Breast epithelium (tissue), 3 donors: ENCODE measurements around the gene SLC2A8.

Experiments used
- POLR2AphosphoS5 ChIP-seq, 3 donors: sonication (generic); formaldehyde crosslinking; IDR thresholded peaks; one replicate each; pipeline ENCODE4 v1.6.1; 2017; ENCODE audit warnings: antibody characterized with exemption in 3 of 3
- TF ChIP-seq, protein P1 (sequence below), 3 donors: fragments of 450-650 bp; IDR thresholded peaks; one replicate each; pipeline ENCODE4 v1.5.1; 2016 to 2017; ENCODE audit warnings: antibody characterized with exemption in 3 of 3, mild to moderate bottlenecking in 3 of 3, moderate library complexity in 3 of 3

DNA sequence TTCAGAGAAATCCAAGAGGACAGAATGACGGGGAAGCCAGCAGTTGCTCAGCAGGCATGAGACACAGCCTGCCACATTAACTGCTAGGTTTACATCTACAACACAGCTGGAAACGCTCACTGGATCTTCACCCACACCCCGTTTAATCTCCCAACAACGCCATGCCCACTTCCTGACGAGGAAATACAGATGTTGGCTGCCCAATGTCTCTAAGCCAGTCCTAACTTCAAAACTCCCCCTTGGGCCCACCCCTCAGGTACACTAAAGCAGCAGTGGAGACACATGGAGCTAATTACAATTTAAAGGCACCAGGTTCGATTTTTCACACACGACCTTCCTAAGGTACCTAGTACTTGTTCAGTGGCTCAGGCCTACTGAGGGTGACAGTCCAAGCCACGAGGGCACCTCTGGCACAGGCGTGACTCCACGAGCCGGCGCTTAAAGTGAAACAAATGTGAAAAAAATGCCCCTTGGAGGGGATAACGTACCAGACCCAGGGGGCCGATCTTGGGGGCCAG, 53.3 kb downstream of the SLC2A8 start:
- TF ChIP-seq POLR2AphosphoS5 (IDR thresholded peaks at IDR 0.05), result no peak
- TF ChIP-seq, protein P1, sequence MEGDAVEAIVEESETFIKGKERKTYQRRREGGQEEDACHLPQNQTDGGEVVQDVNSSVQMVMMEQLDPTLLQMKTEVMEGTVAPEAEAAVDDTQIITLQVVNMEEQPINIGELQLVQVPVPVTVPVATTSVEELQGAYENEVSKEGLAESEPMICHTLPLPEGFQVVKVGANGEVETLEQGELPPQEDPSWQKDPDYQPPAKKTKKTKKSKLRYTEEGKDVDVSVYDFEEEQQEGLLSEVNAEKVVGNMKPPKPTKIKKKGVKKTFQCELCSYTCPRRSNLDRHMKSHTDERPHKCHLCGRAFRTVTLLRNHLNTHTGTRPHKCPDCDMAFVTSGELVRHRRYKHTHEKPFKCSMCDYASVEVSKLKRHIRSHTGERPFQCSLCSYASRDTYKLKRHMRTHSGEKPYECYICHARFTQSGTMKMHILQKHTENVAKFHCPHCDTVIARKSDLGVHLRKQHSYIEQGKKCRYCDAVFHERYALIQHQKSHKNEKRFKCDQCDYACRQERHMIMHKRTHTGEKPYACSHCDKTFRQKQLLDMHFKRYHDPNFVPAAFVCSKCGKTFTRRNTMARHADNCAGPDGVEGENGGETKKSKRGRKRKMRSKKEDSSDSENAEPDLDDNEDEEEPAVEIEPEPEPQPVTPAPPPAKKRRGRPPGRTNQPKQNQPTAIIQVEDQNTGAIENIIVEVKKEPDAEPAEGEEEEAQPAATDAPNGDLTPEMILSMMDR (IDR thresholded peaks at IDR 0.05), result no peak
